Glomerular visceral epithelial cell (primary cell): Measurements from ENCODE around the gene REG3G.

Experiments used
- DNase-seq: peaks from one replicate; pipeline ENCODE4 v3.0.0-alpha.2; 2016; ENCODE audit errors: extremely low spot score

REG3G gene

GRCh38 chr2:79025421-79025820 is at the start of gene REG3G:
Gene REG3G, plus strand, starts transcription at chr2:79025702. Its CDS starts 392 bp downstream, at chr2:79026094.
- DNase-seq = no peak

GRCh38 chr2:78977661-78978145 is 47.8 kb upstream of the REG3G start:
- no peak for DNase-seq

DNA sequence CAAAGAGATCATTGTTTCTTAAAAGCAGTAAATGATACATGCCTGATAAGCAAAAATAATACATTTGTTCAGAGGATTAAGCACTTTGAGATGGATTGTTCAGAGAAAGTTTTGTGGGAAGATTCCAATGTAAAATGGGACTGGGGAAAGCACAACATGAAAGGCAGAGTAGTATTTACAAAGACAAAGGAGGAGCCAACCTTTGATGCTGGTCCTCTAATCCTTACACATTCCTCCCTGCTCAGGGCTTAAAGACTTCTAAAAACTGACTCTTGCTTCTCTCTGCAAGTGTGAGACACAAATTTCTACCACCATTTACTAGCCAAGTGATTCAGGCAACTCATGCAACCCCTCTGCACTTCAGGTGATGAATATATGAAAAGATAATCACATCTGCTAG is 47.2 kb upstream of the REG3G start:
- DNase-seq = no peak

DNA sequence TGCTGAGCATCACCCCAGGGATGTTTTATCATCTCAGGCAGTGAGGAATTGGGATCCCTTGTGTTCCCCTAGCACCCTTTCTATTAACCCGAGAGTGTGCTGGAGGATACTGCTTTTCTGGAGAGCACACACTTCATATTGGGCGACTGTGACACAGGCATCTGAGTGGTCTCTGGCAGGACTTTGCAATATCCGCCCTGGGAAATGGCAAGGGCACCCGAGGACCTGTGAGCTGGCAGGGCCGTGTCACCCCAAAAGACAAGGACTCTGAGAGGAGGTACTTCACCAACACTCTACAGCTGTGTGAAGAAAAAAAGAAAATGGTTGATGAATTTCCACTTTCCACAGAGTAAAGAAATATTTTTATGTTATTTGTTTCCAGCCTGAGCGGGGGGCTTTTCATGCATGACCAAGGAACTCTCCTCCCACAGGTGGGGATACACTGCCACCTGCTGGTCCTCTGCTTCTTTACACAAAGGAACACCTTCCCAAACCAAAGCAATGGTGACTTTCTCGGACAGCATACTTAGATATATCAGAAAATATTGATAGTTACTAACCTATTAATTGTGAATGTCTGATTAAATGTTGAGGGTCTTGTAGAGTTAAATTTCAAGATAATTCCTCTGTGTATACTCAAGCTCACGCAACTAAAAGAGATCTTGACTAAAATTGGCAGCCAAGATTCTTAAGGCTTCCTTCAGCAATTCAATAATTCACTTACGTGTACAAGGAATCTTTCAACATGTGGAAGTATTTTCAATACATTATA is 45.9 kb upstream of the REG3G start:
- DNase-seq = peak; percentile 50

DNA sequence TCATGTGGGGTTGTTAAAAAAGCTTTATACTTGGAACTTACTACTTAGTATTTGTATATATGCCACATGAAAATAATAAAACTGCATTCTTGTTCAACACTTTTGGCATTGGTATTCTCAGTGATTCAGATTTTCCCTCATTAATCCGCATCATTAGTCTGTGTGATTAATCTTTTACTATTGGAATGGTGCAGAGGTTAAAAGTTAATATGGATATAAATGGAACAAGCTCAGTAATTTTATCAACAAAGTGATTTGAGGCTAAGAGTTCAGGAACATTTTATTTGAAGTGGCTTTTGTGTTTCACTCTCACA is 45.4 kb upstream of the REG3G start:
- no peak for DNase-seq

- no peak for DNase-seq
Measured at GRCh38 chr2:78980871-78981270, 44.6 kb upstream of the REG3G start.

DNA sequence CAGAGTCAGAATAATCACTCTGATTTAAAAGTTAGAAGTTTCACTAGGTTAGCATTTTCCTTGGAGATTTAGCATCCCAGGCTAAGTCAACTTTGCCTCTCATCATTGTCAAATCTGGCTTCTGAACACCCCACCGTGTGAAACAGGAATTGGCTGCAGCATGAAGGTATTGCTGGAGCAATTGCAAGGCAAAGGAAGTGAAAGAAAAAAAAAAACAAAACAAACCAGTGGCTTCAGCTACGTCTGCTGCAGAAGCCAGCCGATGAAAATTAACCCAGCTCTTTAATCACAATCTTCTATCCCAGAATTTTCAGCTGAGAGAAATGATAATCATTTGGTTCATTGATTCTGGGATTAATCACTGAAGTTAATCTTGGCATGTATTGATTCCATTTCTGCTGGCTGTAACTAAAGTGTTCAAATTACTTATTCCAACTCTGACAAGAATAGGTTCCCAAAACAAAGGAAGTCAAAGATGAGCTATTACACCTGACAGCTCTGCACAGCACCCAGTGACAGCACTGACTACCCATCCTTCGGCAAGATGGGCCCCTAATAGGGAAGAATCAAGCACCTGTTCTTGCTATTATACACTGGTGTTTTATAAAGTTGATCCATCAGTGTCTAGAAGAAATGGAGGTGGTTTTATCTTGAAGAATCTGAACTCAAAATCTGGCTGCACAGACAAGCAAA is 42.7 kb upstream of the REG3G start:
- DNase-seq = no peak

GRCh38 chr2:78984386-78984785 is 41.1 kb upstream of the REG3G start:
- no peak for DNase-seq

DNA sequence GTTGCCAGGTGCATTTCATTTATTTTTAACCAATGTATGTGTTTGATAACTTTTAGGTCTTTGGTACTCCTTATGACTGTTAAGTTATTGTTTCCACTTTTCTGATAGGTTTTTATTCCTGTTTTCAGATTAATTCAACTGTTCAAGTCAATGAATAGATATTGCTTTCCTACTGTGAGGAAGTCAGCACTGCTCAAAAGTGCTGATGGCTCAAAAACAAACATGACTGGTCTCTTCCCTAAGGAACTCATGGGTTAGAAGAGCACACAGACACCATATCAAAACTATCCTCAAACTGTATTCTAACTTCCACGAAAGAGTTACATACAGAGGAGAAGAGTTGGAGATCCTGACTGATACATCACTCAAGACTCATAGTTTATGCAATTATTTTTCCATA is 39.9 kb upstream of the REG3G start:
- no peak for DNase-seq

- DNase-seq = no peak
Measured at GRCh38 chr2:78989051-78989450, 36.5 kb upstream of the REG3G start.

DNA sequence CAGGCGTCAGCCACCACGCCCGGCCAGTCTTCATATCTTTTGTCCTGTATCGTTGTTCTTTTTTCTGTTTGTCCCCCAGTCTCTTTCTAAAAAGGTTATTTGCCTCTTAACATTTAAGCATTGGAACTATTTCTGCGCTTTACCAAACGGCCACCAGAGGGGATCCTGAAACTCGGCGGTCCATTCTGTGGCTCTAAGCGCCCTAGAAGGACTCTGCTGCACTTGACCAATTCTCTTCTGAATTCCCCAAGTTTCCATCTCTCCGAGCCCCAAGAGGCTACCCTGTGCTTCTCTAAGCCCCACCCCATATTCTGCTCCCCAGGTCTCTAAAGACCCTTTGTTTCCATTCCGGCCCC is 33.1 kb upstream of the REG3G start:
- peak; percentile 18 for DNase-seq

DNA sequence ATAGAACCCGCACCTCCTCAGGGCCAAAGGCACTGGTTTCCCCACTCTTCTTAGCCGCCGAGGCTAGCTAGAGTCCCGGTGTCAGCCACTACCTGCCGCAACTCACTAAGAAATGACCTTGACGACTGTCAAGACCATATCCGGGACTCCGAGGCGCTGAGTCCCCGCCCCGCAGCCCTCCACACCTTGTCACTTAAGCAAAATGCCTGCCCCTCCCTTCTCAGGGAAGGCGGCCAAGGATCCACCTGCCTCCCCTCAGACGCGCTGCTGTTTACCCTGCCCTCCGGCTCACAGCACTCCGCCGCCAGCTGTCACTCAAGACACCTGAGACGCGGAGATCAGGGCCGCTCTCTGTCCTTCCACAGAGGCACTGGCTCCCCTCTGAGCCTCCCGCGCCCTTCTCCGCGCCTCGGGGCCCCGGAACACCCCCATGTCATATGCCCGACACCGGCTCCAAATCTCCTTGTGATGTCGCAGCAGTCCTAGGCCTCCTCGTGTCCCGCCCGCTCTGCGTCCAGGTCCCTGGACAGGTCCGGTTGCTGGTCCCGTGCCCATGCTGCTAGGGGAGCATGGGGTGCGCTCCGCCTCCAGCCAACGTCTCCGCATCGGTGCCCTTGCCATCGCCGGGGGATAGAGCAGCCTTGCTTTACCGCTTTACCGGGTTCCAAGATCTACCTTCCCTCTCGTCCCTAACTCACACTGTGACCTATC is 32.5 kb upstream of the REG3G start:
- DNase-seq = no peak

- DNase-seq = no peak
Measured at GRCh38 chr2:78993518-78994148, 31.9 kb upstream of the REG3G start.

- DNase-seq = no peak
Measured at GRCh38 chr2:78994789-78995188, 30.7 kb upstream of the REG3G start.

DNA sequence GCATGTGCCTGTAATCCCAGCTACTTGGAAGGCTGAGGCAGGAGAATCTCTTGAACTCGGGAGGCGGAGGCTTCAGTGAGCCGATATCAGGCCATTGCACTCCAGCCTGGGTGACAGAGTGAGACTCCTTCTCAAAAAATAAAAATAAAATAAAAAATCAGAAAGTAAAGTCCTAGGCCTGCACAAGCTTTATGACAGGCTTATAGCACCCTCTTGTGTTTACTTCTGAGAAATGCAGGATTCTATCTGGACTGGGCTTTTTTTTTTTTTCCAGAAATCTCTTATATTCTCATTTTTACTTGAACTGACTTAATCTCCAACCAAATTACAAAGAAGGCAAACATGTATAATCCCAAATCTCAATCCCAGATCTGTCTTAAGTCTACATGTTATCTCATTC is 26.1 kb upstream of the REG3G start:
- DNase-seq = no peak

- DNase-seq = no peak
Measured at GRCh38 chr2:79000008-79000576, 25.4 kb upstream of the REG3G start.

- no peak for DNase-seq
Measured at GRCh38 chr2:79001285-79001684, 24.2 kb upstream of the REG3G start.

- no peak for DNase-seq
Measured at GRCh38 chr2:79004680-79005079, 20.8 kb upstream of the REG3G start.

DNA sequence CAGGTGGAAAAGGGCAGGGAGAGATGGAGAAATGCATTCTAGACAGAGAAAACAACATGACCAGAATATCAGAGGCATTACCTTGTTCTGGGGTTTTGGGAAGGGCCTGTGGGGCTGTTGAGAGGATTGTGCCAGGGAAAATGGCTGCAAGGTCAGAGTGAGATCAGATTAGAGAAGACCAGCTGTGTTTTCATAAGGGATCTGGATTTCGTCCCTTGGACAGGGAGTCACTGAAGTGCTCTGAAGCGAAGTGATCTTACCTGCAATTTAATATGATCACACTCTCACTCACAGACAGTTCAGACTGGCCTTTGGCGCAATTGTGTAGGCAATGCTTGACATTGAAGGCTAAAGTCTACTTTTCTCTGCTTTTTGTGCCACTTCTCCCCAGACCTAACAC is 20.3 kb upstream of the REG3G start:
- no peak for DNase-seq

DNA sequence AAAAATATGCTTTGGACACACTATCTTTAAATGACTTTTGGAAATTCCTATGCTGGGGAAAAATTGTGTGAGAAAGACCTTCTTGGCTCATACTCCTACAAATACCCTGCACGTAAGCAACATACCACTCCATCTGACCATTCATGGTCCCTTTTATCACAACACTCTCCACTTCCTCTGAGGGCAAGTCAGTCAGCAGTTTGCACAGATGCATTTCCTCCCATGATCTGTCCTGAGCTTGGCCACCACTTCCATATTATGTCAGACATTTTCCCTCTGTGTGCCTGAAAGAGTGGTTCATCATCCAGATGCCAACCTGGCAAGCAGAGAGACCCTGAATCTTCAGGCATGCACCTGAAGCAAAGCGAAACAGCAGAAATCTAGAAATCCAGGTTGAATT is 16.1 kb upstream of the REG3G start:
- DNase-seq = no peak

DNA sequence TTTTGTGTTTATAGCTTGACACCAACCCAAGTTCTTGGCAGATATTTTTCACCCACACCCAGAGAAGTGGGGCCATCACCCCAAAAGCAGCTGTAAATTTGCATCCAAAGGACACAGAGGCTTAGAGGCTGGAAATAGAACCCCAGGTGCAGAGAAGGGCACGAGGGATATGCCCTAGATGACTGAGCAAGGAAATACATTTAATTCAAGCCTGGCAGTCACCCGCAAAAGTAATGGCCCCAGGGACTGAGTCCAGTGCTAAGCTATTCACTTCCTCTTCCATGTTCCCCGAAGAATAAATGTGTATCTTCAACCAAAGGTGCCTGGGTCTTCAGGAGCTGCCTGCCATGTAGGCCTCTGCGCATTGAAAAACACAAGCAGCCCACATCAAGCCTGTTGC is 14.0 kb upstream of the REG3G start:
- DNase-seq = no peak

- no peak for DNase-seq
Measured at GRCh38 chr2:79013629-79014028, 11.9 kb upstream of the REG3G start.
